ENCODE results near the gene NEK10.

NEK10 gene

GRCh38 chr3:27385504-27385903, 16.3 kb upstream of the NEK10 start:
- no peak for TF ChIP-seq CTCF (IDR thresholded peaks at IDR 0.05; ENCODE audit: low read depth, low read length, missing control alignments)
- H3K4me3 ChIP-seq (ENCODE audit: low read depth, low read length): no peak overlapping the region
- no peak for DNase-seq (ENCODE audit: low read depth)

- TF ChIP-seq CTCF (IDR thresholded peaks at IDR 0.05; ENCODE audit: low read depth, low read length, missing control alignments): no peak
These were observed 15.0 kb upstream of the NEK10 start for GRCh38 chr3:27384191-27384590.

GRCh38 chr3:27380433-27381357, 11.5 kb upstream of the NEK10 start:
- no peak for TF ChIP-seq CTCF (IDR thresholded peaks at IDR 0.05; ENCODE audit: low read depth, low read length, missing control alignments)
- DNase-seq (ENCODE audit: low read depth): no peak
- H3K4me3 ChIP-seq (ENCODE audit: low read depth, low read length): no peak overlapping the region

More at GRCh38 chr3:27384191-27384590, 15.0 kb upstream of the NEK10 start:
- no peak overlapping the region for H3K4me3 ChIP-seq (ENCODE audit: low read depth, low read length)
- DNase-seq (ENCODE audit: low read depth): no peak

GRCh38 chr3:27378331-27378730, 9.1 kb upstream of the NEK10 start:
- no peak overlapping the region for H3K4me3 ChIP-seq (ENCODE audit: low read depth, low read length)
- no peak for DNase-seq (ENCODE audit: low read depth)
- TF ChIP-seq CTCF (IDR thresholded peaks at IDR 0.05; ENCODE audit: low read depth, low read length, missing control alignments): no peak

- TF ChIP-seq CTCF (IDR thresholded peaks at IDR 0.05; ENCODE audit: low read depth, low read length, missing control alignments): no peak
These were observed 7.1 kb upstream of the NEK10 start for GRCh38 chr3:27376109-27376772.

GRCh38 chr3:27366062-27366591, 3.1 kb downstream of the NEK10 start:
- no peak overlapping the region for H3K4me3 ChIP-seq (ENCODE audit: low read depth, low read length)
- DNase-seq (ENCODE audit: low read depth): no peak
- TF ChIP-seq CTCF (IDR thresholded peaks at IDR 0.05; ENCODE audit: low read depth, low read length, missing control alignments): no peak

More at GRCh38 chr3:27376109-27376772, 7.1 kb upstream of the NEK10 start:
- no peak for DNase-seq (ENCODE audit: low read depth)
- no peak overlapping the region for H3K4me3 ChIP-seq (ENCODE audit: low read depth, low read length)

All from GM12864 (cell line).